NCI-H524 (cell line): ENCODE data around the gene SLC7A14.
A peak's percentile ranks its signal among the peaks of the same experiment; 100 is the strongest.

Source experiments
- DNase-seq, 2 experiments: peaks; one replicate each; lab custom pipeline; 2025; lab: John Stamatoyannopoulos, UW

SLC7A14 gene

GRCh38 chr3:170470063-170471016 lies 115.5 kb downstream of the SLC7A14 start:
- DNase-seq, result peak; percentile 65 to 79

DNA sequence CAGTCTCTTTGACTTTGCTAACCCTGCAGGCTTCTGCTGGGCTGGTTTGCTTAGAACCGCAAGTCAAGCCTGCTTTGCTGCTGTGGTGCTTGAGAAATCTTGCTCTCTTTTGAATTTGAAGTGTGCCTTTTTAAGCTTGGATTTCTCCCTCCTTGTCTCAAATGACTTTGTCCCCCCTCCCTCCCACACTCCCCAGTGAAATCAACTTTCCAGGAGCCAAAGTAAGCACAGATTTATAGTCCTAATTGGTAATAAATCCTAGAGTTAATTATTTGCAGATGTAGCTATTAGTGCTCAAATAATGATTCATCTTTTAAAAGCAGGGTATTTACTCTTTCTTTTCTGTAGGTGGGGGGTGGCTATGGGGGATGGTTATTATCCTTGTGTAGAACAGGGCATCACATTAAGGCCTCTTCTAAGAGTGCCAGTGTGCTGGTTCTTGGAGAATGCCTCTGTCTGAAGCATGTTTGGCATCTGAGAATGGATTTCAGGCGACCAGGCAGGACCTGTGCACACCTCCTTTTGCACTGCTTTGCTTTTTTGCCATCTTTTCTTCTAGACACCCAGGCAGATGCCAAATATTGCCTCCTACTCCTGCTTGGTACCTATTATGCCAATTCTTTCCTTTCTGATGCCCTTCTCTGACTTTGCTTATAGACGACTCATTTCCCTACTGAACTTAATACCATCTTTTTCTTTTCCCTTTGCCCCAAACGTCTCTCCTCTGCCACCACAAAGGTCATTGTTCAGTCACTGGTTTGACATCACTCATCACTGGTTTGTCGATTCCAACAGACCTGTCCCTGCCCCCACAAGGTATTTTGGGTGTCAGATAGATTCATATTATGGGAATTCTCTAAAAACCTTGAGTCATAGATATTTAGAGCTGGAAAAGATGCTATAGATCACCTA lies 116.5 kb downstream of the SLC7A14 start:
- peak; percentile 82 to 85 for DNase-seq

DNA sequence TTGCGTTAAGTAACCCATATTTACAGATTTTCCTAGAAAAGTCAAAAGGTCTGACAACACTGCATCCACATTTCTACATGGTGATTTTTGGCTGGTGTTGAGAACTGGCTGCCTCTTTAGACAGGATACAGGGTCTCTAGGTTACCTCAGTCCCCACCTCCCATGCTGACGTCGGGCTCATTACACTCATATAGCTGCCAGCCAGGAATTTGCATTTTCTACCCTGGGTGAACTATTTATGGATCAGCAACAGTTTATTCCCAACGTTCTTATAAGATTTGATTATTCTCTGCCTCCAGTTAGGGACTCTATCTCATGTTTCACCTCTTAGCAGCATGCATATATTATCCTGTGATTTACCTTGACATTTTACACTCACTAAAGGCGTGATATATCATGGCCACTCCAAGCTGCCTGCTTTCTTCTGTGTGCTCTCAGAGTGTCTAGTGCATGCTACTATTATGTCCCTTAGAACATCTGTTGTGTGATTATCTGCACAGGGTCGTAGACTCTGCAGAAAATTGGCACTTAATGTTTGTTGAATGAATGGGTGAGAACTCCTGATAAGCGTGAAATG lies 118.2 kb downstream of the SLC7A14 start:
- DNase-seq, result peak; percentile 44 to 89

GRCh38 chr3:170467007-170467406 lies 118.9 kb downstream of the SLC7A14 start:
- peak; percentile 10 to 73 for DNase-seq

GRCh38 chr3:170465955-170466354 lies 119.9 kb downstream of the SLC7A14 start:
- no peak for DNase-seq

- no peak for DNase-seq
Observed at GRCh38 chr3:170463011-170463410, 122.9 kb downstream of the SLC7A14 start.

DNA sequence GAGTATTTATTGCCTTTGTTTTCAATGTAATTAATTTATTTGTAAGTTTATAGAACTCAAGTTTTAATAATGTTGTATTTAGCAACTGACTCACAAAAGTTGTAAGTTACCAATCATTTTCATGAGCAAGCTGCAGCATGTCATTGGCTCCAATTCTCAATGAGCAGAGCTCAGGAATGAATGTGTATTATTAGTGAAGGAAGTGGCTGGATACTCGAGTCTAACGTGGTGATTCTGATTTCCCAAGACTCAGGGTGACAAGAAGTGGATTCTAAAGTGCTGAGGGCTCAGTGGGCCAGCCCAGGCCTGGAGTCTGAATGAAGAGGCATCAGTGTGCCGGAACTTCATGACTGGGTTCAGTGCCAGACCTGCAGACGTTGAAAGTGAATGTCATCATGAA lies 127.6 kb downstream of the SLC7A14 start:
- DNase-seq, result no peak

GRCh38 chr3:170454509-170454908 lies 131.4 kb downstream of the SLC7A14 start:
- DNase-seq, result no peak

DNA sequence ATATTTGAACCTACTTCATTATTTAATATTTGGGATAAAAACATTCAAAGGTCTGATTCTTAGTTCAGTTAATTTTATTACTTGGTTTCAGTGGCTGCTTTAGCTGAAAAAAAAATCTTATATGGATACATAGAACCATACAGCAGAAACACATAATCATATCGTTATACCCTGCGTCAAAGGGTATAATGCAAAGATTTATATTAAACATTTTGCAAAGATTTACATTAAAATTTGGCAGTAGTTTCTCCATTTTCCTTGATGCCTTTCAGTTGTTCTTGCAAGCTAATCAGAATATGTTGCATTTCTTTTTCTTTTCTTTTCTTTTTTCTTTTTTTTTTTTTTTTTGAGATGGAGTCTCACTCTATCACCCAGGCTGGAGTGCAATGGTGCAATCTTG lies 135.8 kb downstream of the SLC7A14 start:
- no peak for DNase-seq

DNA sequence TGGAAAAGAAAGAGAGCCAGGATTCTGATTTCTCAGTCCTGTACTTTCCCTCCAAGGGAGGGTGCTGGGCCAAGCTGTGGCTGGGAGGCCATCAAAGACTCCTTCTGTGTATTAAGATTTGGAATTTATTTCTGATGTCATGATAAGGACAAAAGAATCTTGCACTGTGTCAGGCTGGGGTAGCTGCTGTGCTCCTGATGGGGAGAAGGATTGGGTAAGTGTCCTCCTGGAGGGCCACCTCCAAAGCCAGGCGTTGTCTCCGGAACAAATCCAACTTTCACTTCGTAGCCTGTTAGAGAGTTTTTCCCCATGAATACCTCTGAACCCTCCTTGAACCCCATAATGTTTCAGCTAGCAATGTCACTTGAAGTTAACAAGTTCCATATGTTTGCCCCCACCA lies 137.3 kb downstream of the SLC7A14 start:
- DNase-seq, result no peak

DNA sequence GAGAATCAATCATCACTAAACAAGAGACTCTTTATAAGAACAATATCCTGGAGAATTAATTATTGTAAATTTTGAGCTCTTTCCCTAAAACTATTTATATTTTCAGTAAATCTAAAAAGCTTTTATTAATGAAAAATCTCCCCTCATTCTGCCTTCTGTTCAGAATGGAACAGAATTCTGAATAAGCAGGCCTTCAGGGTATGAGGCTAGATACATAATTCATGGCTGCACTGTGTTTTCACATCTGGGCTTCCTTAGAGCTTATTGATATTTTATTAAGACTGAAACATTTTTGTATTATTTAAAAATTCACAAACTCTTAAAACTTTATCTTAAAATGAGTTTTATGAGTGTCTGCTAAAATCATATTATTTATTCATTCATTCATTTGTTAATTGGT lies 142.4 kb downstream of the SLC7A14 start:
- DNase-seq, result no peak

DNA sequence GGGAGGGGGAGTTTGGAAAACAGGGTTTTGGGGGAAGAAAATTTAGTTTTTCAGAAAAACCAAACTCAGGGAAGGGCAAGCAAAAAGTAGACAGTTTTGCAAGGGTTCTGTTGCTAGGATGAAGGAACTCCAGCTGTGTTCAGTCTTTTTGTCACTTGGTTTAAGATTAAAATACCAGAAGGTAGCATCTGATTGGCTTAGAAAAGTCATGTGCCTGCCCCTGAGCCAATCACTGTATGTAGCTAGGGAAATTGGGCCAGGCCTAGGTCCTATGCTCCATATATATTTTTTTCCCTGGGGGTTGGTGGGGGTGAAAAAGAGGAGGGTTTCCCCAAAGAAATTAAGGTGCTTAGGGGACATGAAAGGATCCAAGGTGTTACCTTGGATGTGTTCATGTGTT lies 142.9 kb downstream of the SLC7A14 start:
- no peak for DNase-seq

DNA sequence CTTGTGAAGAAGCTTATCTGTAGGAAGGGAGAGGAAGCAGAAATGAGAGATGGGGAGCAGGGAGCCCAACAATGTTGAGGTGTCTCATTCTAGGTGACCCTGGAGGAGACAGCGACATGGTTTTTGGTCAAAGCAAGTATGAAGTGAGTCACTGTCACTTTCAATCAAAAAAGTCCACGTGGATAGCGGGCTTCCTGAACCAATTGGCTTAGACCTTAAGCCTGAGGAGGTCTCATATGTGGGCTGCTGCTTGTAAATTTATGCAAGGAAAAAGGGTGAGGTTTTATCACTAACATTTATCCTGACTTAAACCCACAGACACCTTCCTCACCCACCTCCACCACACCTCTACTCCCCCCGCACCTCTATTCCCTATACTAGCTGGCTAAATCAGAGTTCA lies 144.5 kb downstream of the SLC7A14 start:
- DNase-seq, result no peak

- DNase-seq, result no peak
Observed at GRCh38 chr3:170440344-170440743, 145.5 kb downstream of the SLC7A14 start.

GRCh38 chr3:170438836-170439235 lies 147.0 kb downstream of the SLC7A14 start:
- no peak for DNase-seq

DNA sequence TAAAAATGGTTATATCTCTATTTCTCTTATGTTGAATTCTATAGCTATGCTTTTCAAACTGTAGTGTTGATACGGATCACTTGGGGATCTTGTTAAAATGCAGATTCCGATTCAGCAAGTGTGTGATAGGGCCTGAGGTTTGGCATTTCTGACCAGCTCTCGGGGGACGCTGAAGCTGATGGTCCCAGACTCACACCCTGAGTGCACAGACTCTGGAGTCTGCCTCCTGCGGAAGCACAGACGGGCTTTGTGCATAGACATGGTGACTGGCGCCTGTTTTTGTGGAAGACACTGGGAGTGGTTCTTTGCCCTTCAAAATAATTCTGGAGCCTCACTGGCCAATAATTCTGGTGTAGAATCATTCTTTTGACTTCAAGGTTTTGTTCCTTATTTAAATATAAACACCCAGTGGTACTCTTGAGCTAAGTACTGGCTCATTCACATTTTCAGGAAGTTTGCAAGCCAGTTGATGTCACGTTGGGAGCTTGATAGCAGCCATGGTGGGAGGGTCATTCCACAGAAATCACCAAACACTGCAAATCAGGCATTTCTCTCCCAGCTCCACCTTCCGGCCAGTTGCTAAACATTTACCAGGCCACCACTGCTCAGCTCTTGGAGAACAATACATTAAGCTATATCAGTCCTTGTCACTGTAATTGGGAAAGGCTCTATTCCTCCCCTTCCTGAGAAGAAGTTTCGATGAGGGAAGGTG lies 148.0 kb downstream of the SLC7A14 start:
- no peak for DNase-seq

DNA sequence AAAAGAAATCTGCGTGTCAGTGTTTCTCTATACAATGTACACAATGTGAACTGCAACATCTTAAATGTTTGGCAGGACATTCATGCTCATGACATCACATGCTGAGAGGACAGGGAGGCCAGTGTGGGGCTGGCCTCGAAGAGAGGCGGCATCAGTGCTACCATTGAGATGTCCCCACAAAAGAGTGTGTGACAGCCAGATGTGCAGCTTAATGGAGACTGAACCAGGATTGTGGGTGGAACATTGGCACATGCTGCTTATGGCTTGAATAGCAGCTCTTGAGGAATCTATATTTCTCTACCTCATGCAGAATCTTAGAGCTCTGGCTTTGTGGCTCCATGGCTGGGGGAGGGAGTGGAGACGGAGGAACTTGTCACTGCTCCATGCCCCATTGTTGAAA lies 148.7 kb downstream of the SLC7A14 start:
- no peak for DNase-seq

DNA sequence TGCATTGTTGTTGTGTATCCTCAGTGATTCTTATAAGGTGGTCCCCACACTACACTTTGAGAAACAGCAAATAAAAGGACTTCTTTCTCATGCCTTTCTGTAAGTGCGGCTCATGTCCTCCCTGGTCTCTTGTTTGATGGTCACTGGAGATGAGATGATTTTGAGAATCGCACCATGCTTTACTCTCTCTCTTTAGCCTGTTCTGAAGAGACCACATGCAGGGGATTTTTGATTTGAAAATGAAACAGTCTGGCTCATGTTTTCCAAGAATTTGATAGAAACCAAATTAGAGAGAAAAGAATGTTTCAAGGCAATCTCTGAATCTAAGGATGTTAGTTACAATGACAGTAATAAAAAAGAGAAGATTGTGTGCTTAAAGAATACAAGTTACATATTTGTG lies 149.2 kb downstream of the SLC7A14 start:
- no peak for DNase-seq

GRCh38 chr3:170432416-170432815 lies 153.5 kb downstream of the SLC7A14 start:
- no peak for DNase-seq

DNA sequence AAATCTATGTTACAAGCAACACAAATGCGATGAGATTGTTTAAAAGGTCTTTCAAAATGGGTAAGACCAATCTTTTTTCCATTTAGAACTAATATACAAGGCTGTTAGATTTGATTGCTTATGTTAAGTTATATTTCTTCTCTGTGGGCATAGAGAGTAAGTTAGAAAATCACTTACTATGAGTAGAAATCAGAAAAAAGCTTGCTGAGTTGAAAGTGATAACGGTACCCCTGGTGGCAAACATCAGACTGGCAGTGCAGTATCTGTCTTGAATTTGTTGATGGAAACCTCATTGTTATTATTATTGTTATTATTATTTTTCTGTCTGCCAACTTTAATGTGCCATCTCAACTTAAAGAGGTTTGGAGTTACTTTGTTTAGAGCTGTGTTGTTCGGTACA lies 154.8 kb downstream of the SLC7A14 start:
- DNase-seq, result no peak

DNA sequence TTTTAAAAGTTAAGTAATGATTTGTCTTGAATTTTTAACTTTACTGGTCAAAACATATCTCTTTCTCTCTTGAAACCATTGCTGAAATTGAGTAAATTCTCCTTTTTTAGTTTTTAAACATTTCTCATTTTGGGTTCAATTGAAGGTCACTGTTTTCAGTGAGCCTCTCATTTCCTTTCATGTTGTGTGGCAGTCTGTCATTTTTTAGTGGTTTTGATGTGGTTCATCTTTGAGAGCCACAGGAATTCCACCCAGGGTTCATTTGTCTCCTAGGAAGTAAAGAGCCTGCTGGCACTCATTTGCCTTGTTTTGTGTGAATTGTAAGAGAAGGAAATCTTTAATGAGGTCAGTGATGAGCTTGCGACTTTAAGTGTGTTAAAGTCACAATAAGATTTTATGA lies 156.8 kb downstream of the SLC7A14 start:
- DNase-seq, result no peak

GRCh38 chr3:170428095-170428494 lies 157.8 kb downstream of the SLC7A14 start:
- no peak for DNase-seq
